K562 (cell line): ENCODE data around the gene NTS. TPM values are rescaled to one million over a fixed set of nuclear protein-coding genes. Genes with fewer than 3 reads are reported as not detected.

Source experiments
- ATAC-seq: fragments of 200-7000 bp; cut with Tn5 transposase; 3 replicates; pipeline ENCODE4 v1.9.1; 2020; ENCODE audit warnings: moderate library complexity
- BruUV-seq: library from RNA; stranded (reverse); fragments of 400-500 nt; replicated peaks from 2 replicates; lab custom pipeline; 2021; lab: Mats Ljungman, UMichigan
- CTCF ChIA-PET: fragments of 300-600 bp; formaldehyde crosslinking; extraction: SDS; loops from one replicate; lab custom pipeline; 2021; ENCODE audit warnings: low intra/inter-chr PET ratio; lab: Yijun Ruan, JAX
- POLR2A ChIA-PET: fragments of 300-600, 350-650 bp; sonication (Branson Sonifier 250); formaldehyde crosslinking; extraction: SDS; loops from one replicate; lab custom pipeline; 2021; ENCODE audit warnings: antibody characterized with exemption, inconsistent platforms; lab: Yijun Ruan, JAX
- DNase-seq, 4 experiments: peaks; one replicate each; pipeline versions ENCODE4 v3.0.0 to v3.0.0-alpha.2; 2011 to 2018; ENCODE audit warnings: low spot score in 3 of 4, mixed read lengths in 3 of 4; ENCODE audit errors: extremely low read depth in 1 of 4
- FAIRE-seq: peaks from 2 replicates; lab custom pipeline; 2011; peaks lifted over from hg19 to GRCh38; lab: Jason Lieb, UNC
- H2AFZ ChIP-seq: 2 replicates; pipeline ENCODE4 v1.6.0; 2011; ENCODE audit warnings: low read depth, low read length, control low read depth, inconsistent platforms
- H3K27ac ChIP-seq: fragments of 200-600 bp; 3 replicates; pipeline ENCODE4 v1.8.0; 2011; ENCODE audit warnings: low read depth, mild to moderate bottlenecking, control low read depth, inconsistent platforms, low read length, moderate library complexity, mixed read lengths; ENCODE audit errors: extremely low read depth
- H3K27me3 ChIP-seq, 2 experiments: fragments of 300-600 bp in 1 of 2; 2 replicates in 1 of 2; 3 replicates in 1 of 2; pipeline versions ENCODE4 v1.6.0 to v1.8.0; 2011; ENCODE audit warnings: inconsistent platforms in 2 of 2, low read length in 2 of 2, mild to moderate bottlenecking in 1 of 2, mixed read lengths in 1 of 2, moderate library complexity in 1 of 2; ENCODE audit not compliant: control insufficient read depth in 2 of 2, insufficient read depth in 2 of 2
- H3K36me3 ChIP-seq: fragments of 300-600 bp; 3 replicates; pipeline ENCODE4 v1.8.0; 2011; ENCODE audit warnings: mild to moderate bottlenecking, low read length, inconsistent platforms; ENCODE audit not compliant: control insufficient read depth, insufficient read depth
- H3K4me1 ChIP-seq, 2 experiments: fragments of 200-600 bp in 1 of 2; replicated peaks in 1 of 2; 2 replicates in 1 of 2; 3 replicates in 1 of 2; pipeline versions ENCODE4 v1.5.1 to v1.8.0; 2011; ENCODE audit warnings: inconsistent platforms in 2 of 2, low read length in 2 of 2, mild to moderate bottlenecking in 1 of 2, mixed read lengths in 1 of 2, moderate library complexity in 1 of 2; ENCODE audit not compliant: control insufficient read depth in 2 of 2, insufficient read depth in 2 of 2
- H3K4me2 ChIP-seq: 2 replicates; pipeline ENCODE4 v1.6.1; 2011; ENCODE audit warnings: low read length, control low read depth, inconsistent platforms, mixed read lengths; ENCODE audit not compliant: insufficient read depth
- H3K4me3 ChIP-seq: fragments of 200-600 bp; sonication (generic), shearing (Covaris generic); 2 replicates; pipeline ENCODE4 v1.5.1; 2016; ENCODE audit warnings: control low read depth, inconsistent platforms
- H3K79me2 ChIP-seq: fragments of 200-600 bp; 3 replicates; pipeline ENCODE4 v1.8.0; 2011; ENCODE audit warnings: low read length, inconsistent platforms; ENCODE audit not compliant: control insufficient read depth, insufficient read depth
- H3K9ac ChIP-seq, 2 experiments: 2 replicates each; pipeline versions ENCODE4 v1.6.0 to v1.6.1; 2011; ENCODE audit warnings: low read depth in 2 of 2, low read length in 2 of 2, control low read depth in 1 of 2, inconsistent platforms in 1 of 2, mild to moderate bottlenecking in 1 of 2, mixed read lengths in 1 of 2; ENCODE audit not compliant: insufficient read depth in 1 of 2
- H3K9me1 ChIP-seq: one replicate; pipeline ENCODE4 v1.6.0; 2011; ENCODE audit warnings: inconsistent platforms, mild to moderate bottlenecking, low read length, moderate library complexity; ENCODE audit not compliant: control insufficient read depth, insufficient read depth
- H3K9me3 ChIP-seq: replicated peaks from 2 replicates; pipeline ENCODE4 v1.5.1; 2011; ENCODE audit warnings: low read depth, low read length, inconsistent platforms; ENCODE audit not compliant: control insufficient read depth, insufficient read depth
- H4K20me1 ChIP-seq: replicated peaks from 2 replicates; pipeline ENCODE4 v1.6.1; 2011; ENCODE audit warnings: low read length, inconsistent platforms, mixed read lengths; ENCODE audit not compliant: control insufficient read depth, insufficient read depth
- TAF15 ChIP-seq: fragments of 200-400 bp; formaldehyde crosslinking; IDR thresholded peaks from 2 replicates; pipeline ENCODE4 v1.6.1; 2017; ENCODE audit warnings: mild to moderate bottlenecking, low read depth, low read length, moderate library complexity
- ZNF324 ChIP-seq: fragments of 250-450 bp; sonication (Bioruptor Pico); IDR thresholded peaks from 2 replicates; pipeline ENCODE4 v1.4.0; 2020; ENCODE audit warnings: mild to moderate bottlenecking
- WGBS: fragments of 100-300 bp; shearing (Covaris generic); methylation state at CpG from one replicate; pipeline ENCODE4 v1.1.6; 2016; ENCODE audit warnings: low coverage, mixed read lengths; ENCODE audit not compliant: insufficient coverage; ENCODE audit errors: missing lambda C conversion rate; 5-methylcytosine and 5-hydroxymethylcytosine counted together
- in situ Hi-C: fragments of 300-500 bp; cut with MboI; formaldehyde crosslinking; loops from 4 replicates; pipeline ENCODE4 v1.15.0; 2018; ENCODE audit warnings: inconsistent platforms, mixed read lengths
- intact Hi-C: fragments of 100-400 bp; cut with micrococcal nuclease; formaldehyde crosslinking; loops from 2 replicates; pipeline ENCODE4 v1.14.2; 2022
- polyA plus RNA-seq, 8 experiments: library from polyadenylated mRNA; depleted of rRNA in 4 of 8; stranded (reverse) in 5 of 8; unstranded in 3 of 8; fragments of >200 nt; fragmentation: Nextera tagmentation in 2 of 8; fragmentation: Illumina TruSeq in 1 of 8; extraction: Ambion mirVana in 2 of 8; extraction: Trizol in 1 of 8; gene quantifications; 2 replicates each; pipeline versions ENCODE4 v1.2.1 to v1.2.3, GENCODE V29; 2011 to 2014; ENCODE audit warnings: inconsistent platforms in 1 of 8, missing spikeins in 1 of 8
- total RNA-seq, 7 experiments: library from RNA; depleted of rRNA in 6 of 7; stranded (reverse); fragments of >200 nt in 6 of 7; fragmentation: Illumina TruSeq in 2 of 7; extraction: Trizol in 2 of 7; gene quantifications; 2 replicates each; pipeline versions ENCODE4 v1.2.1 to v1.2.3, GENCODE V29; 2011 to 2021; ENCODE audit warnings: low replicate concordance in 1 of 7

The NTS gene
- total and polyA plus RNA-seq, 9 of the 15 experiments (the other 6 are each of a cell fraction or from before 2014, with no cell fraction given) = 0.09 to 3.4 (median 0.18) TPM; not detected in 2

DNA sequence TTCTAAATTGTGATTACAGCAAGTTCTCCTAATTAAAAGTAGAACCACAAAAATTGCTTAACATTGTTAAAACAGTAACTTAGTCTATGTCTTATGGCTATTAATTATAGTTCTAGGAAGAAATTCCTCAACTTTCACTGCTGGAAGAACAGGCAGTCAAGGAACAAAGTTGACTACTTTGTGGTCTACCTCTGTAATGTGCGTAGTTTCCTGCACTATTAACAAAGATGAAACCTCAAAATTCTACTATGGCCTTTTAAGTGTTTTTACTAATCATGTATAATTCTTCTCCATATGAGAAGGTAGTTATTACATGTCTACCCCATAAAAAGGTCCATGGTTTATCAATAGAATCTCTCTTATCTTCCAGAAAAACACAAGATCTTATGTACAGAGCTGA is 45.5 kb upstream of the NTS start:
- in situ Hi-C loops = no loop called here
- FAIRE-seq = no peak

DNA sequence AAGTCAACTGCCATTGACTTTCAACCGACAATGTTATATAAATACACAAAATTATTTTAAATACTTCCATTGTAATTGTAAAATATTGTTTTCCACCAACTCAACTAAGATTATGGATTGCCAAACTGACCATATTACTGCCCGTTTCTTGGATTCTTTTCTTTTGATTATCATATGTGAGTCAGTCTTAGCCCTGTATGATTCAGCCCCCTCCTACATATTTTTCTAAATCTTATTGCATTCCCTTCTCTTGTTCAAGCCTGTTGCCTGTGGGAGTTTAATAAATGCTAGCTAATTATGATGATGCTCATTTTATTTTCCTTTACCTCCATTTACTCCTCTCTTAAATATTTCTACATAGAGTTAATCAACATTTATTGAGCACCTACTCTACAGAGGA is 44.7 kb upstream of the NTS start:
- ATAC-seq = no peak
- in situ Hi-C loops (no loop called here), intact Hi-C loops (no loop called here)
- H3K9me3 ChIP-seq = no peaks in the 10 kb centered on the region
- H3K79me2 ChIP-seq = no peaks in the 10 kb centered on the region
- H3K4me1 ChIP-seq = no peaks in the 10 kb centered on the region
- no peaks in the 10 kb centered on the region for H4K20me1 ChIP-seq
- H3K27me3 ChIP-seq = no peaks in the 10 kb centered on the region
- 3% methylated on average over 2 of the region's 2 CpGs for WGBS
- CTCF ChIA-PET = no interaction called here
- no peak for DNase-seq
- no peak overlapping the region for H3K9ac ChIP-seq
- TF ChIP-seq TAF15 = no peak
- no peak overlapping the region for H2AFZ ChIP-seq
- H3K4me2 ChIP-seq = no peak overlapping the region
- H3K9me1 ChIP-seq = no peaks in the 10 kb centered on the region
- POLR2A ChIA-PET = no interaction called here
- no TSS peak for BruUV-seq
- no peaks in the 10 kb centered on the region for H3K36me3 ChIP-seq
- no peak overlapping the region for H3K27ac ChIP-seq
- H3K4me3 ChIP-seq = no peak overlapping the region
- FAIRE-seq = no peak

More for the DNA sequence above, 45.5 kb upstream of the NTS start:
- H3K27me3 ChIP-seq = no peaks in the 10 kb centered on the region
- H4K20me1 ChIP-seq = no peaks in the 10 kb centered on the region
- H3K9me3 ChIP-seq = no peaks in the 10 kb centered on the region
- intact Hi-C loops = no loop called here
- ChIA-PET POLR2A (no interaction called here), CTCF (no interaction called here)
- no peak for TF ChIP-seq ZNF324 (CRISPR knock-in tag)
- BruUV-seq = no TSS peak
- H2AFZ ChIP-seq = no peak overlapping the region
- no peaks in the 10 kb centered on the region for H3K4me1 ChIP-seq
- WGBS = 0% methylated on average over 1 of the region's 1 CpG
- H3K36me3 ChIP-seq = no peaks in the 10 kb centered on the region
- no peak overlapping the region for H3K27ac ChIP-seq
- no peak overlapping the region for H3K9ac ChIP-seq
- H3K79me2 ChIP-seq = no peaks in the 10 kb centered on the region
- H3K4me2 ChIP-seq = no peak overlapping the region
- DNase-seq (no peak), ATAC-seq (no peak)
- H3K4me3 ChIP-seq = no peak overlapping the region
- H3K9me1 ChIP-seq = no peaks in the 10 kb centered on the region
